ENCODE measurements around the gene LRRC8A. TPM values are rescaled to one million over a fixed set of nuclear protein-coding genes. Genes with fewer than 3 reads are reported as not detected.

Gene LRRC8A
- polyA plus RNA-seq, 1 of the 3 experiments (the other 2 are of a cell fraction): 30.4 TPM

DNA sequence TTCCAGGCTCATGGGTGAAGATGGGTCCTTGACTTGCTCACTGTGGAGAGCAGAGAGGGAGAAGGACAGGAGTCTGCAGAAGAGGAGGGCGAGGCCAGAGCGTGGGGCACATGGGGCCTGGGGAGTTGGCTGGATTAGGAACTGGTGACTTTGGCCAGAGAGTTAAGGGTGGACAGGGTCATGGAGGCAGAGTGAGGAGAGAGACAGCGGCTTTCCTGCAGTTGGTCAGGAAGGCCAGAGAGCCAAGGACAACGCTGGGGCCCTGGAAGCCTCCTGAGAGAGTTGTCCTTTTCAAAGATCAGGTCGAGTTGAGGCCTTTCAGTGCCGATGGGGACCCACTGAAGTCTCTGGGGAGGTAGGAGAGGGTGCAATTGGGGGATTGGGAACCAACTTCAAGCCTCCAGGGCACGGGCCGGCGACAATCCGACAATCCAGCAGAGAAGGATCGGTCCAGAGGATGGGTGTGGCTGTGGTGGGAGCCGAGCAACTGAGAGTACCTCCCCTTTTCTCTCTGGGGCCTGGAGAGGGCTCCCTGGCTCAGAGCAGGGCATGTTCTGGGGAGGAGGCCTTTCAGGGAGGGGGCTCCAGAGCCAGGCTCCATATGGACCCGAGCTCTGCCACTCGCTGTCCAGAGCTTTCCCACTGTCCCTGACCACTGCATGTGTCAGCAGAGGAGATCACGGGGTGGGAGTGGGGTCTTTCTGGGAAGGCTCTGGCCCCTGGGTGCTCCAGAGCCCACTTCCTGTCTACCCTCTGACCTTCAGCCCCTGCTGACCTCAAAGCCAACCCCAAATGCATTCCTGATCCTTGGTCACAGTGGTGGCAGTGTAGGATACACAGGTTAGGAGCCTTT, 31.3 kb downstream of the LRRC8A start (continued):
- no peak for TF ChIP-seq FOXJ3 (CRISPR knock-in tag; IDR thresholded peaks at IDR 0.05)
- no peak for TF ChIP-seq USF2 (IDR thresholded peaks at IDR 0.05; ENCODE audit: borderline replicate concordance, low read depth, low read length)
- TF ChIP-seq SIN3A (IDR thresholded peaks at IDR 0.05; ENCODE audit: borderline replicate concordance, low read depth, low read length): no peak
- no peak for TF ChIP-seq GATA2 (CRISPR knock-in tag; IDR thresholded peaks at IDR 0.05)

- peaks cover 0 to 23% of the 10 kb centered on the region in 2 experiments; a peak in 3 of 4 replicates for H3K4me1 ChIP-seq (ENCODE audit: control insufficient read depth in 1 of 2, insufficient read depth in 2 of 2, low read depth in 1 of 2, low read length in 1 of 2)
- ChIA-PET CTCF (interaction anchor here (1.0 to 2.7 kb wide), 3 partner anchors 13 to 51 kb away, joined by 3 to 11 read pairs (median 8); no protein-coding TSS in a partner anchor), POLR2A (no interaction called here)
These were observed 32.3 kb downstream of the LRRC8A start for GRCh38 chr9:128913995-128914772.

More at GRCh38 chr9:128913995-128914772, 32.3 kb downstream of the LRRC8A start:
- Histone ChIP-seq H3K36me3 (replicated peaks in 1 of 2; ENCODE audit: control insufficient read depth in 1 of 2, insufficient read depth in 2 of 2, low read length in 1 of 2) (peaks cover 4 to 33% of the 10 kb centered on the region in 2 experiments), H3K9me2 (no peaks in the 10 kb centered on the region), H3K4me2 (no peak overlapping the region), H4K20me1 (ENCODE audit: insufficient read depth) (no peaks in the 10 kb centered on the region), H3K9me3 (no peaks in the 10 kb centered on the region), H3K9ac (no peak overlapping the region), H2AFZ (ENCODE audit: low read depth) (no peak overlapping the region), H3F3A (replicated peaks; ENCODE audit: insufficient read depth) (peaks cover 7% of the 10 kb centered on the region), H3K79me2 (ENCODE audit: insufficient read depth) (peaks cover 41% of the 10 kb centered on the region), H3K27me3 (ENCODE audit: insufficient read depth) (no peaks in the 10 kb centered on the region), H3K4me3 (ENCODE audit: low read depth in 2 of 2, low read length in 1 of 2) (no peak overlapping the region), H3K27ac (ENCODE audit: low read depth in 2 of 2, low read length in 1 of 2) (no peak overlapping the region)
- no peak for DNase-seq
- WGBS (ENCODE audit: low lambda C conversion rate): 83% methylated on average over 16 of the region's 23 CpGs
- TF ChIP-seq, protein P1, sequence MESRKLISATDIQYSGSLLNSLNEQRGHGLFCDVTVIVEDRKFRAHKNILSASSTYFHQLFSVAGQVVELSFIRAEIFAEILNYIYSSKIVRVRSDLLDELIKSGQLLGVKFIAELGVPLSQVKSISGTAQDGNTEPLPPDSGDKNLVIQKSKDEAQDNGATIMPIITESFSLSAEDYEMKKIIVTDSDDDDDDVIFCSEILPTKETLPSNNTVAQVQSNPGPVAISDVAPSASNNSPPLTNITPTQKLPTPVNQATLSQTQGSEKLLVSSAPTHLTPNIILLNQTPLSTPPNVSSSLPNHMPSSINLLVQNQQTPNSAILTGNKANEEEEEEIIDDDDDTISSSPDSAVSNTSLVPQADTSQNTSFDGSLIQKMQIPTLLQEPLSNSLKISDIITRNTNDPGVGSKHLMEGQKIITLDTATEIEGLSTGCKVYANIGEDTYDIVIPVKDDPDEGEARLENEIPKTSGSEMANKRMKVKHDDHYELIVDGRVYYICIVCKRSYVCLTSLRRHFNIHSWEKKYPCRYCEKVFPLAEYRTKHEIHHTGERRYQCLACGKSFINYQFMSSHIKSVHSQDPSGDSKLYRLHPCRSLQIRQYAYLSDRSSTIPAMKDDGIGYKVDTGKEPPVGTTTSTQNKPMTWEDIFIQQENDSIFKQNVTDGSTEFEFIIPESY (IDR thresholded peaks at IDR 0.05; ENCODE audit: borderline replicate concordance, low read depth): no peak
- TF ChIP-seq EP300 (IDR thresholded peaks at IDR 0.05; ENCODE audit: borderline replicate concordance in 1 of 2, low read depth in 1 of 2, low read length in 1 of 2) (no peak), RAD21 (IDR thresholded peaks at IDR 0.05; ENCODE audit: low read length) (no peak), EZH2phosphoT487 (IDR thresholded peaks at IDR 0.05; ENCODE audit: borderline replicate concordance, low read depth) (no peak), MXI1 (IDR thresholded peaks at IDR 0.05; ENCODE audit: low read depth, low read length) (no peak)
